Keratinocyte (primary cell): ENCODE results near the gene EMP2.

Experiments used
- EZH2 ChIP-seq: IDR thresholded peaks from one replicate; pipeline ENCODE4 v1.6.1; 2012; ENCODE audit warnings: inconsistent platforms, mild to moderate bottlenecking, low read length, moderate library complexity
- TF ChIP-seq, protein P1 (sequence below), 3 experiments: IDR thresholded peaks in 1 of 3; conservative IDR thresholded peaks in 1 of 3; optimal IDR thresholded peaks in 1 of 3; 2 replicates in 2 of 3; 3 replicates in 1 of 3; pipeline versions ENCODE3 to v1.5.1; 2011; ENCODE audit warnings: low read length in 3 of 3, mild to moderate bottlenecking in 3 of 3, moderate library complexity in 2 of 3, control low read depth in 1 of 3, inconsistent platforms in 1 of 3; ENCODE audit not compliant: insufficient read depth in 2 of 3; ENCODE audit errors: extremely low read depth in 1 of 3

DNA sequence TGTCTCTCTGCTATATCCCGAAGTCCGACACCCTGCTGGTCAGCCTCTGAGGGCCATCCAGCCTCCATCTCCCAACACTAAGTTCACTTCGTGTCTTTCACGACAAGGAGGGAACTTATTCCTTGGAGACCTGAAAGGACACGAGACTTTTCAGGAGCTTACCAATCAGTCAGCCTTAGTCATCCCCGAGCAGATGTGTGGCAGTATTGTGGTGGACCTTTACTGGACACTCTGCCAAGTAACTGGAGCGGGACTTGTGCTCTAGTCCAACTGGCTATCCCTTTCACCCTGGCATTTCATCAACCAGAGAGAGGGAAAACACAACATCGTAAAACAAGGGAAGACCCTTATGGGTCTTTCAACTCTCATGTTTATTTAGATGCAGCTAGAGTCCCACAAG is 87.1 kb downstream of the EMP2 start:
- TF ChIP-seq, protein P1, sequence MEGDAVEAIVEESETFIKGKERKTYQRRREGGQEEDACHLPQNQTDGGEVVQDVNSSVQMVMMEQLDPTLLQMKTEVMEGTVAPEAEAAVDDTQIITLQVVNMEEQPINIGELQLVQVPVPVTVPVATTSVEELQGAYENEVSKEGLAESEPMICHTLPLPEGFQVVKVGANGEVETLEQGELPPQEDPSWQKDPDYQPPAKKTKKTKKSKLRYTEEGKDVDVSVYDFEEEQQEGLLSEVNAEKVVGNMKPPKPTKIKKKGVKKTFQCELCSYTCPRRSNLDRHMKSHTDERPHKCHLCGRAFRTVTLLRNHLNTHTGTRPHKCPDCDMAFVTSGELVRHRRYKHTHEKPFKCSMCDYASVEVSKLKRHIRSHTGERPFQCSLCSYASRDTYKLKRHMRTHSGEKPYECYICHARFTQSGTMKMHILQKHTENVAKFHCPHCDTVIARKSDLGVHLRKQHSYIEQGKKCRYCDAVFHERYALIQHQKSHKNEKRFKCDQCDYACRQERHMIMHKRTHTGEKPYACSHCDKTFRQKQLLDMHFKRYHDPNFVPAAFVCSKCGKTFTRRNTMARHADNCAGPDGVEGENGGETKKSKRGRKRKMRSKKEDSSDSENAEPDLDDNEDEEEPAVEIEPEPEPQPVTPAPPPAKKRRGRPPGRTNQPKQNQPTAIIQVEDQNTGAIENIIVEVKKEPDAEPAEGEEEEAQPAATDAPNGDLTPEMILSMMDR (optimal IDR thresholded peaks at IDR 0.05 in 1 of 3, IDR thresholded peaks at IDR 0.05 in 1 of 3, conservative IDR thresholded peaks at IDR 0.05 in 1 of 3; ENCODE audit: extremely low read depth in 1 of 3, insufficient read depth in 2 of 3, low read length in 3 of 3), result no peak
- no peak for TF ChIP-seq EZH2
